Activated CD4-positive, alpha-beta memory T cell treated with anti-CD3 and anti-CD28 coated beads for 36 hours (primary cell): ENCODE results near the gene CFAP97D2. TPM values are rescaled to one million over a fixed set of nuclear protein-coding genes. Genes with fewer than 3 reads are reported as not detected.

Experiments
- CTCF ChIA-PET: fragments of 350-600 bp; sonication (Branson Sonifier 250); formaldehyde crosslinking; loops from one replicate; lab custom pipeline; 2021; ENCODE audit warnings: antibody characterized with exemption, inconsistent platforms; lab: Charles Lee
- POLR2A ChIA-PET: fragments of 350-600 bp; sonication (Branson Sonifier 250); formaldehyde crosslinking; loops from one replicate; lab custom pipeline; 2021; ENCODE audit warnings: antibody characterized with exemption; lab: Charles Lee
- DNase-seq: peaks from one replicate; pipeline ENCODE4 v3.0.0-alpha.2; 2020
- H3K27ac Mint-ChIP-seq: one replicate; pipeline ENCODE4 v1.8.0; 2021; ENCODE audit warnings: mixed read lengths
- H3K27me3 Mint-ChIP-seq: one replicate; pipeline ENCODE4 v1.8.0; 2021; ENCODE audit warnings: mixed read lengths
- H3K36me3 Mint-ChIP-seq: one replicate; pipeline ENCODE4 v1.8.0; 2021; ENCODE audit warnings: mixed read lengths
- H3K4me1 Mint-ChIP-seq: one replicate; pipeline ENCODE4 v1.8.0; 2021; ENCODE audit warnings: low read depth, mixed read lengths
- H3K4me3 Mint-ChIP-seq: one replicate; pipeline ENCODE4 v1.8.0; 2021; ENCODE audit warnings: mild to moderate bottlenecking, mixed read lengths
- H3K9me3 Mint-ChIP-seq: one replicate; pipeline ENCODE4 v1.8.0; 2021; ENCODE audit warnings: mixed read lengths
- intact Hi-C: fragments of 100-400 bp; cut with micrococcal nuclease; formaldehyde crosslinking; loops from one replicate; pipeline ENCODE4 v1.15.1; 2023
- total RNA-seq, 2 experiments: library from RNA; stranded (reverse); gene quantifications; one replicate each; pipeline ENCODE4 v1.2.3, GENCODE V29; 2021

CFAP97D2 gene
- total RNA-seq, 2 experiments from 2014 or later: not detected

GRCh38 chr13:114229506-114229905, 50.4 kb downstream of the CFAP97D2 start:
- Mint-ChIP-seq H3K27me3 (peaks cover 3% of the 10 kb centered on the region), H3K27ac (no peak overlapping the region), H3K36me3 (no peaks in the 10 kb centered on the region), H3K4me3 (no peak overlapping the region), H3K9me3 (no peaks in the 10 kb centered on the region), H3K4me1 (peaks cover 38% of the 10 kb centered on the region)
- intact Hi-C loops: loop anchor here (5.0 kb wide), 1 partner anchor 87 kb away; no protein-coding TSS in a partner anchor
- POLR2A ChIA-PET: interaction anchor here (0.8 to 1.4 kb wide), 2 partner anchors 162 to 248 kb away, joined by 3 read pairs; no protein-coding TSS in a partner anchor
- CTCF ChIA-PET: interaction anchor here (0.5 to 1.5 kb wide), 4 partner anchors 81 to 162 kb away, joined by 3 to 4 read pairs (median 3); no protein-coding TSS in a partner anchor
- DNase-seq: no peak

- Mint-ChIP-seq H3K4me1 (peaks cover 34% of the 10 kb centered on the region), H3K36me3 (no peaks in the 10 kb centered on the region), H3K9me3 (no peaks in the 10 kb centered on the region), H3K27ac (no peak overlapping the region), H3K4me3 (peak overlapping the region; percentile 18), H3K27me3 (peaks cover 3% of the 10 kb centered on the region)
- intact Hi-C loops: no loop called here
- ChIA-PET CTCF (interaction anchor here (1.0 kb wide), 1 partner anchor 163 kb away, joined by 3 read pairs; no protein-coding TSS in a partner anchor), POLR2A (interaction anchor here (0.8 kb wide), 1 partner anchor 249 kb away, joined by 3 read pairs; no protein-coding TSS in a partner anchor)
- DNase-seq: no peak
These were observed 51.1 kb downstream of the CFAP97D2 start for GRCh38 chr13:114230117-114230516.

GRCh38 chr13:114230575-114230974, 51.5 kb downstream of the CFAP97D2 start:
- intact Hi-C loops: no loop called here
- H3K27ac Mint-ChIP-seq: no peak overlapping the region
- no peaks in the 10 kb centered on the region for H3K9me3 Mint-ChIP-seq
- H3K4me1 Mint-ChIP-seq: peaks cover 37% of the 10 kb centered on the region
- peaks cover 3% of the 10 kb centered on the region for H3K27me3 Mint-ChIP-seq
- CTCF ChIA-PET: interaction anchor here (1.0 kb wide), 1 partner anchor 163 kb away, joined by 3 read pairs; no protein-coding TSS in a partner anchor
- peak overlapping the region; percentile 18 for H3K4me3 Mint-ChIP-seq
- peaks cover 4% of the 10 kb centered on the region for H3K36me3 Mint-ChIP-seq
- no peak for DNase-seq
- POLR2A ChIA-PET: no interaction called here

- POLR2A ChIA-PET: no interaction called here
- Mint-ChIP-seq H3K4me1 (peaks cover 33% of the 10 kb centered on the region), H3K36me3 (peaks cover 8% of the 10 kb centered on the region), H3K9me3 (no peaks in the 10 kb centered on the region), H3K27ac (no peak overlapping the region), H3K4me3 (no peak overlapping the region), H3K27me3 (peaks cover 3% of the 10 kb centered on the region)
- intact Hi-C loops: no loop called here
- no peak for DNase-seq
- CTCF ChIA-PET: interaction anchor here (0.7 kb wide), 1 partner anchor 45 kb away, joined by 3 read pairs; no protein-coding TSS in a partner anchor
These were observed 52.8 kb downstream of the CFAP97D2 start for GRCh38 chr13:114231886-114232285.

GRCh38 chr13:114234266-114234644, 55.2 kb downstream of the CFAP97D2 start:
- ChIA-PET CTCF (no interaction called here), POLR2A (no interaction called here)
- peaks cover 25% of the 10 kb centered on the region for H3K36me3 Mint-ChIP-seq
- peaks cover 31% of the 10 kb centered on the region for H3K4me1 Mint-ChIP-seq
- H3K4me3 Mint-ChIP-seq: peak overlapping the region; percentile 91
- H3K27me3 Mint-ChIP-seq: peaks cover 3% of the 10 kb centered on the region
- intact Hi-C loops: loop anchor here (2.0 kb wide), 1 partner anchor 47 kb away; the partner anchor contains the start of gene UPF3A
- H3K27ac Mint-ChIP-seq: peak overlapping the region; percentile 73
- no peaks in the 10 kb centered on the region for H3K9me3 Mint-ChIP-seq
- DNase-seq: no peak

GRCh38 chr13:114234645-114235421, 55.8 kb downstream of the CFAP97D2 start, which contains the start of gene CDC16:
TSS of gene CDC16 (plus strand) at chr13:114234897. CDS start at chr13:114235085, 188 bp downstream.
- peaks cover 31% of the 10 kb centered on the region for H3K4me1 Mint-ChIP-seq
- H3K27ac Mint-ChIP-seq: peak within 1 kb of the TSS; percentile 73
- H3K4me3 Mint-ChIP-seq: peak within 1 kb of the TSS; percentile 91
- ChIA-PET POLR2A (no interaction called here), CTCF (interaction anchor here (1.2 to 1.3 kb wide), 2 partner anchors 123 to 493 kb away, joined by 3 to 4 read pairs; no protein-coding TSS in a partner anchor)
- peaks cover 3% of the 10 kb centered on the region for H3K27me3 Mint-ChIP-seq
- no peaks in the 10 kb centered on the region for H3K9me3 Mint-ChIP-seq
- DNase-seq: peak; percentile 92
- intact Hi-C loops: loop anchor here (1.0 to 2.0 kb wide), 2 partner anchors 46 to 104 kb away; partner anchors contain the start of gene UPF3A
- H3K36me3 Mint-ChIP-seq: peaks cover 29% of the 10 kb centered on the region

GRCh38 chr13:114235697-114236096, 56.6 kb downstream of the CFAP97D2 start:
- intact Hi-C loops: loop anchor here (1.0 to 2.0 kb wide), 2 partner anchors 45 to 104 kb away; partner anchors contain the start of gene UPF3A
- Mint-ChIP-seq H3K27me3 (peaks cover 2% of the 10 kb centered on the region), H3K9me3 (no peaks in the 10 kb centered on the region), H3K27ac (peak overlapping the region; percentile 73), H3K4me1 (peaks cover 25% of the 10 kb centered on the region), H3K4me3 (peak overlapping the region; percentile 91), H3K36me3 (peaks cover 29% of the 10 kb centered on the region)
- no peak for DNase-seq
- ChIA-PET POLR2A (no interaction called here), CTCF (interaction anchor here (0.8 to 1.3 kb wide), 4 partner anchors 22 to 494 kb away, joined by 3 to 4 read pairs (median 4); no protein-coding TSS in a partner anchor)

- ChIA-PET POLR2A (no interaction called here), CTCF (interaction anchor here (0.8 to 1.3 kb wide), 5 partner anchors 17 to 494 kb away, joined by 3 to 5 read pairs (median 4); no protein-coding TSS in a partner anchor)
- intact Hi-C loops: no loop called here
- H3K4me1 Mint-ChIP-seq: peaks cover 25% of the 10 kb centered on the region
- no peaks in the 10 kb centered on the region for H3K9me3 Mint-ChIP-seq
- H3K4me3 Mint-ChIP-seq: peak overlapping the region; percentile 91
- H3K27ac Mint-ChIP-seq: peak overlapping the region; percentile 73
- H3K27me3 Mint-ChIP-seq: no peaks in the 10 kb centered on the region
- no peak for DNase-seq
- peaks cover 33% of the 10 kb centered on the region for H3K36me3 Mint-ChIP-seq
These were observed 57.2 kb downstream of the CFAP97D2 start for GRCh38 chr13:114236227-114236626.

- no peak for DNase-seq
- Mint-ChIP-seq H3K4me1 (peaks cover 27% of the 10 kb centered on the region), H3K27ac (no peak overlapping the region), H3K27me3 (no peaks in the 10 kb centered on the region), H3K4me3 (no peak overlapping the region), H3K36me3 (peaks cover 42% of the 10 kb centered on the region), H3K9me3 (no peaks in the 10 kb centered on the region)
- intact Hi-C loops: no loop called here
- ChIA-PET POLR2A (no interaction called here), CTCF (interaction anchor here (0.5 to 0.7 kb wide), 2 partner anchors 112 to 1237 kb away, joined by 3 read pairs; no protein-coding TSS in a partner anchor)
These were observed 58.5 kb downstream of the CFAP97D2 start for GRCh38 chr13:114237415-114238112.

GRCh38 chr13:114241918-114242317, 62.9 kb downstream of the CFAP97D2 start:
- DNase-seq: no peak
- Mint-ChIP-seq H3K4me3 (no peak overlapping the region), H3K27me3 (no peaks in the 10 kb centered on the region), H3K4me1 (peaks cover 12% of the 10 kb centered on the region), H3K27ac (no peak overlapping the region), H3K36me3 (peaks cover 69% of the 10 kb centered on the region), H3K9me3 (no peaks in the 10 kb centered on the region)
- POLR2A ChIA-PET: no interaction called here
- intact Hi-C loops: no loop called here
- CTCF ChIA-PET: interaction anchor here (0.6 kb wide), 1 partner anchor 991 kb away, joined by 4 read pairs; no protein-coding TSS in a partner anchor

- CTCF ChIA-PET: no interaction called here
- no peak overlapping the region for H3K27ac Mint-ChIP-seq
- peaks cover 7% of the 10 kb centered on the region for H3K4me1 Mint-ChIP-seq
- POLR2A ChIA-PET: no interaction called here
- no peaks in the 10 kb centered on the region for H3K9me3 Mint-ChIP-seq
- H3K4me3 Mint-ChIP-seq: no peak overlapping the region
- peaks cover 68% of the 10 kb centered on the region for H3K36me3 Mint-ChIP-seq
- DNase-seq: no peak
- H3K27me3 Mint-ChIP-seq: no peaks in the 10 kb centered on the region
- intact Hi-C loops: no loop called here
These were observed 64.9 kb downstream of the CFAP97D2 start for GRCh38 chr13:114243971-114244370.
